Stimulated activated naive CD4-positive, alpha-beta T cell (primary cell): Measurements from ENCODE around the gene NGEF.

ENCODE experiments used
- DNase-seq, 6 experiments: peaks; one replicate each; lab custom pipeline; 2025; lab: John Stamatoyannopoulos, UW

The NGEF gene

DNA sequence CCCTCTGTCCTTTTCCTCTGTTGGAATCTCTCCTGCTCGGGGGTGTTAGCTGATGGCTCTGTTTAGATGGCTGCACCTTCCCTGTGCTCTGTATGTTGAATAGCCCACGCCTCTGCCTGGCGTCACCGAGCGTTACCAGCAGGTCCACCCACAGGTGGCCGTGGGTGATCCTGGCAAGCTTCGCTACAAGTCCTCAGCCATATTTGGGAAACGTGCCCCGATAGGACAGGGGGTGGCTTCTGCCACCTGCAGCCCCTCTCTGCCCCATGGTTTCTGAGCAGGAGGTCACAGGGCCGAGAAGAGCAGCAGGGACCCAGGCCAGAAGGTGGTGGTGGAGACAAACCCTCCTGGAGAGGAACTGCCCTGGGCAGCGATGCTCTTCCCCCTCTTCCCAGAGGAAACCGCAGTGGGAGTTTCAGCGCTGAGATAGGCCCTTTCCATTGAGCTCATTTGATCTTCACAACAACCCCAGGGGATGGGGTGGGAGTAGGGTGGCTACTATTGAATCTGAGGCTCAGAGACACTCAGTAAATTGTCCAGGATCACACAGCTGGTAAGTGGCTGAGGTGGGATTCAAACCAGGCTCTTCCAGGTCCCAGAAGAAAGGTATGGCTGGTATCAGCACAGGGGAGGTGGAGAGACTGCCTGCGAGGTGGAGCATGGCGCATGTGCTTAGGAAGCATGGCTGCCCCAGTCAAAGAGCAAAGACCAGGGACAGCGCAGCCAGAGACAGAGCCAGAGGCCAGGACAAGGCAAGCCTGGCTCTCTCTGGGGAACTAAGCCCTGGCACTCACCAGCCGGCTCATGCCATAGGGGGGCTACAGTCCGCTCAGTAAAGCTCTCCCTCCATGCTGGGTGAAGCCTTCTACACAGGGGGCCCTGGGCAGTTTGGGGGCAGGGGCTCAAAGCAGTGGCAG is 15.0 kb downstream of the NGEF start:
- no peak for DNase-seq

- no peak for DNase-seq
Observed at GRCh38 chr2:232994446-232994845, 18.6 kb downstream of the NGEF start.

DNA sequence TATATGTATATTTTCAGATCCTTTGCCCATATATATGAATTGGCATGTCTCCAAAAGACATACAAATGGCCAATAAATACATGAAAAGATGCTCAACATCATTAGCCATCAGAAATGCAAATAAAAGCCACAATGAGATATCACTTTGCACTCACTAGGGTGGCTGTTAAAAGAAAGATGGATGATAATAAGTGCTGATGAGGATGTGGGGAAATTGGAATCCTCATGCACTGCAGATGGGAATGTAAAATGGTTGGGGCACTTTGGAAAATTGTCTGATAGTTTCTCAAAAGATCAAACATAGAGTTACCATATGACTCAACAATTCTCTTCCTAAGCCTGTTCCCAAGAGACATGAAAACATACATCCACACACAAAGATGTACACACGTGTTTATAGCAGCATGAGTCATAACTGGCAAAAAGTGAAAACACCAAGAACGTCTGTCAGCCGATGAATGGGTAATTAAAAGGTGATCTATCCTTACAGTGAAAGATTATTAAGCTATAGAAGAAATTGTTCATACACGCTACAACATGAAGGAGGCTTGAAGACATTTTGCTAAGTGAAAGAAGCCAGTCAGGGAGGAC is 19.7 kb downstream of the NGEF start:
- DNase-seq: no peak

DNA sequence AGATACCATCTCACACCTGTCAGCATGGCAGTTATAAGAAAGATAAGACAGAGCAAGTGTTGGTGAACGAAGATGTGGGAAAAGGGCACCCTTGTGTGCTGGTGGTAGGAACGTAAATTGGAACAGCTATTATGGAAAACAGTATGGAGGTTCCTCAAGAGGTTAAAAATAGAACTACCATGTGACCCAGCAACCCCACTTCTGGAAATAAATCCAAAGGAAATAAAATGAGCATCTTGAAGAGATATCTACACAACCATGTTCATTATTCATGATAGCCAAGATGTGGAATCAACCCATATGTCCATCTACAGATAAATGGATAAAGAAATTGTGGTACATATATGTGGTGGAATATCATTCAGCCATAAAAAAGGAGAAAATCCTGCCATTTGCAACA is 26.9 kb downstream of the NGEF start:
- no peak for DNase-seq

GRCh38 chr2:232984451-232985207 is 28.4 kb downstream of the NGEF start:
- DNase-seq: no peak

DNA sequence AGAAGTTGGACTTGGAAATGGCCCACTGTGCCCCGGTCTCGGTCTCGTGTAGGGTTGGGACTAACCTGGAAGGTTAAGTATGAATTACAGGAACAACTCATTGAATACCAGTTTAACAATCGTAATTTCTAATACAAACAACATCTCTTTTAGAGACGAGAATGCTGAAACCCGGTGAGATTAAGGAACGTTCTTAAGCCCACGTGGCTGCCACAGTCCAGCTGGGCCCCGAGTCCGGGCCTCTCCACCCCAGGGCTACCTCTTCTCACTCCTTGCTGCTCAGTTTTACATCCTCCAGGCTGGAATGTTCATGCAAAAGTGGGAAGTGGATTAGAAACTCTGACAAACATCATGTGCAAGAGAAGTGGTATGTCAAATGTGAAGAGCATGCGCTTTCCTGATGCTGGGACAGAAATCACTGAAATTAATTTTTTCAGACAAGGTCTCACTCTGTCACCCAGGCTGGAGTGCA is 29.4 kb downstream of the NGEF start:
- DNase-seq: no peak

DNA sequence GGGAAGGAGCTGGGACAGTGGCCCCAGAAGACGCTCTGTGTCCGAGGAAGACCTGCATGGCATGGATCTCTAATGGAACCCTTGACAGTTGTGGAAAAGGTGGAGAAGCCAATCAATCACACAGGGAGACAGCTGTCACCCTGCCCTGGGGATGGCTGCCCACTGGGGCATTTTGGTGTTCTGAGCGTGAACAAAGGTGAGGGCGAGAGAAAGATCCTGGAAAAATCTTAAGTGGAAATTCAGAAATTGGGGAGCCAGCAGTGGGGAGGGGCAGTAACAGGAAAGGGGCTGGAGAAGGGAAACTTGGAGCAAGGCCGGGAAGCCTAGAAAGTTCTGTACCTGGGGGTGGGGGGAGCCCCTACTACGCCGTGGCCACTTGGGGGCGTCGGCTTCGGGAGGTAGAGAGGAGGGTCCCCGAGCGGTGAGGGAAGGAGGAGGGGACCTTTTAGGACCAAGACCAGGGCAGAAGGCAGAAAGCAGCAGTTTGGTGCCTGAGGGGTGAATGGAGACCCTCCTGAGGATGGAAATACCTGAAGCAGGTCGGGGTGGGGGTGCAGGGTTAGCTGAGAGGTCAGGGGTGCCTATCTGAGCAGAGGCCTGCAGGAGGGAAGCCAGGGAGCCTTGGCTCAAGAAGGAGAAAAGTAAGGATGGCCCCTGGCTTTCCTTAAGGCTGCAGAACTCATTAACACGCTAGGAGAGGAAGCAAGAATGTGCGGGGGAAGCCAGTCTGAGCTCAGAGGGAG is 30.0 kb downstream of the NGEF start:
- no peak for DNase-seq

DNA sequence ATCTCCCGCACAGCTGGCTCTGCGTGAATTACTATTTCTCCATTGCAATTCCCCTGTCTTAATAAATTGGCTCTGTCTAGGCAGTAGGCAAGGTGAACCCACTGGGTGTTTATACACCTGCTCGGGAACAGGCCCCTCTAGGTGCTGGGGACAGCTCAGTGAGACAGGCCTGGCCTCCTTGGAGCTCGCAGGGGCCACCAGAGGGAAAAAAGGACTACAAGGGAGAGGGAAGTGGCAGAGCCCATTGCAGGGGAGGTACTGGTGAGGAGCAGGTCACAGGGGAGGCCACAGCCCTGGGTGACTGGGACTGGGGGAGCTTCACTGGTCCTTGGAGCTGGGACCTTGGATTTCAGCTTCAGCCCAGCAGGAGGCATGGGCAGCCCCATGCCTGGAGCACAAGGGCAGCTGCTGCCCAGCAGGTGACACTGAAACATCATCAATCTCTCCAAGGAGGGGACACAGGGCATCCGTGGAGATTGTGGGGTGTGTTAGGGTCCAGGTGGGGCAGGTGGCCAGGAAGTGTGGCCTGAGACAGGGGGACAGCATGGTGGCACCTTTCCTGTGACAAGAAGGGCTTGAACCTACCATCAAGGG is 31.2 kb downstream of the NGEF start:
- DNase-seq: no peak

GRCh38 chr2:232981356-232981755 is 31.7 kb downstream of the NGEF start:
- no peak for DNase-seq

DNA sequence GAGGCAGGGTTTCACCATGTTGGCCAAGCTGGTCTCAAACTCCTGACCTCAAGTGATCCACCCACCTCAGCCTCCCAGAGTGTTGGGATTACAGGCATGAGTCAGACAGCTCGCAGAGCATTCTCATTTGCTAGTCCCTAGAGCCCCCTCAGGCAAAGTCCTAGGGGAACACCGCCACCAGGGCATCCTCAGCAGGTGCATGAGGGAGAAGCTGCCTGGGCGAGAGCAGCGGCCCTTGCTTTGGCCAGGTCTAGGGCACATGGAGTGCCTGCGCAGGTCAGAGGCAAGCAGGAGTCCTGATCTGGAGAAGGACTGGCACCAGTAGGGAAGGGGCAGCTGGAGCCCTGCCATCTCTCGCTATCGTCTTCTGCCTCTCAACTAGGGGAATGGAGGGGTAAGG is 32.4 kb downstream of the NGEF start:
- DNase-seq: no peak

DNA sequence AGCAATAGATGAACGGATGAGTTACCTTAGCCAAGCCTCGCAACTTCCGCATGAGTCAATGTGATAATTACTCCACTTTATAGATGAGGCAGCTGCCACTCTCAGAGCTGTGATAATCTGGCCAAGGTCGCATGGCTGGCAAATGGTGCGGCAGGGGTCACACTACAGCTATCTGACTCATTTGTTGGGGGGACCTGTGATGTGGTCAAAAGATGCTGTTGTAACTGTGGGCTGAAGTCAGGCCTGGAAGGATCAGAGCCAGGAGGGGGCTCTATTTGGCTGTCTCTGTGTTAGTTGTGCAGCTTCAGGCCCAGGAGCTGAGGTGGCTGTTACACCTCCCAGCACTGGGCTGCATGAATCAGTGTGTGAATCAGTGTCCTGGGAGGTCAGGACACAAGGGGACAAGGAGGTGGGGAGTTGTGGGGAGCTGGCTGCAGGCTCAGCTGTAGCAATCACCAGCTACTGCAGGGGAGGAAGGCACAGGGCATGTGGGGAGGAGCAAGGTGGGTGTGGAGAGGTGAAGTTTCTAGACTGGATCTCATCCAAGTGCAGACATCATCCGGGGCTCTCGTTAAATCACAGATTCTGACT is 33.1 kb downstream of the NGEF start:
- no peak for DNase-seq

DNA sequence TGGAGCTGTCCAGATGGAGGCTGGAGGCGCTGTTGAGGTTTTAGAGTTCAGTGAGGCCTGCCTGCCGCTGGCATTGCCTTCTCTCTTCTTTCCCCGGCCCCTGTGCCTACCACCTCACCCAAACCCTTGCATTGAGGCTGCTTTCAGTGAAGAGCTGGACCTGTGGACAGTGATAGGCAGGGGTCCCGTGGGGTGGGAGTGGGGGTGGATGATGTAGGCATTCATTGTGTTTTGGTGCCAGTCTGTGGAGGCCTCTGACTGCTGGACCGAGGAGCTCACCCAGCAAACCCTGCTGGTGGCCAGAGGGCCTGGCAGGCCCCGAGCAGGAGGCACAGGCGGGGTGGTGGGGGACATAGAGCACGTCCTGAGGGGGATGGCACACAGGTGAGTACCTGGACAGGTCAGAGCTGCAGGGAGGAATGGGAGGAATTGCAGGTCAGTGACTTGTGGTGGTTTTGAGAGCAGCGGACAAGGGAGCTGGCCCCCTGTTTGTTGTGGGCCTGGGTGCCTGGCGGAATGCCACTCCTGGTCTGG is 35.6 kb downstream of the NGEF start:
- no peak for DNase-seq

- no peak for DNase-seq
Observed at GRCh38 chr2:232976666-232977437, 36.2 kb downstream of the NGEF start.

- no peak for DNase-seq
Observed at GRCh38 chr2:232976176-232976575, 36.9 kb downstream of the NGEF start.

DNA sequence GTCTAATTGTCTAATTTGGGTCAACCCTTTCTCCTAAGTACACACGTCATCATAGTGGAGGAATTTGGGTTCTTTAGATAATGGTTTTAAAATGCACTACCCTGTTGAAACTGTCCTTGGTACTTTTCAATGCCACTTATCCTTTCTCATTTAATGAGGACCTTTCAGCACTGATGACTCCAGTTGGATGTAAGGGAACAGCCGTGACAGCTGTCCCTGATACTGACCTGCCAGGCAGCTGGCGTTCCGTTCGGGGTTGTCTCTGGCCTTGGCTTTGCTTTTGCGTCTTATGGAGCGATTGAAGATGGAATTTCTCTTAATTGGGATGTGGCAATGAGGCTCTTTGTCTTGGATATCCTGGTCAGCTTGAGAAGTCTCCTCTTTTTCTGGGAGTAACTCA is 38.7 kb downstream of the NGEF start:
- no peak for DNase-seq

DNA sequence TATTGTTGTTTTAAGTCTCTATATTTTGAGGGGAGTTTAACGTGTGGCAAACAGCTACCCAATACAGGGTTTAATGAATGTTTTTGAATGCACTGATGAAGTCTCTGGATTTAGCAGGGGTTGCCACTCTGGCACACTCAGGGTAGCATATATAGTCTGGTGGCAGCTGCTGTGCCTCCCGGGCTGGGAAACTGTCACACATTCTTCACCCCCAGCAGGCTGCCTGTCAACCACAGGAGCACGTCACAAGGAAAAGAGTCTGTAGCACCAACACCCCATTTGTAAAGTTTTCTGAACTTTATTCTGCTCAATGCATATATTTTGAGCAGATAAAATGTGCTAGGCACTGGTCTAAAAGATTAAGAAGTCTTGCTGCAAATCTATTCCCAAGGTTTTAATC is 39.3 kb downstream of the NGEF start:
- no peak for DNase-seq

DNA sequence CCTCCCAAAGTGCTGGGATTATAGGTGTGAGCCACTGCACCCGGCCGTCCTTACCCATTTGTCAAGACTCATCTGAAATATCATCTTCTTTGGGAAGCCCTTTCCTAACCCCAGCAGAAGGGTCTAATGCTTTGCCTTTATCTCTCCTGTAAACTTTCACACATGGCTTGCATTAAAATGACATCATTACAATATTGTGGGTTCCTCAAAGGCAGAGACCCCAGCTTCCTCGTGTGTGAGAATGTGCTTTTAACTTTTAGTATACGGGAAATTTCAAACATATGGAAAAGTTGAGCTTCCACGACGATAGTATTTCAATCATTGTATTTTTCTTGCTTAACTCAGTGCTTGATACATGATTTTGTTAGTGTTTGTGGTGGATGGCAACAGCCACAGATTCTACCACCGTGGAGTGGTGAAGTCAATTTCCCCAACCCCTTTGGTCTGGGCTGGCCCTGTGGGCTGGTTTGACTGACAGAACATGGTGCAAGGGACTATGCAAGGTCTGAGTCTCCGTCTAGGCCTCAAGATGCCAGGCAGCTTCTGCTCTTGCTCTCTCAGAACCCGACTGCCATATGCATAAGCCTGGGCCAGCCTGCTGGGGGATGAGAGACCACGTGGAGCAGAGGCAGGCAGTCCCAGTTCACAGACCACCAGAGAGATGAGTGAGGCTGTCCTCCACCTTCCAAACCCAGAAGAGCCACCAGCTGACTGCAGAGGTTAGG is 39.9 kb downstream of the NGEF start:
- no peak for DNase-seq

- no peak for DNase-seq
Observed at GRCh38 chr2:232971744-232972143, 41.3 kb downstream of the NGEF start.

GRCh38 chr2:232970051-232970450 is 43.0 kb downstream of the NGEF start:
- DNase-seq: no peak

GRCh38 chr2:232967474-232967873 is 45.6 kb downstream of the NGEF start:
- DNase-seq: no peak
